Measurements from ENCODE around the gene SLCO1B1.

DNA sequence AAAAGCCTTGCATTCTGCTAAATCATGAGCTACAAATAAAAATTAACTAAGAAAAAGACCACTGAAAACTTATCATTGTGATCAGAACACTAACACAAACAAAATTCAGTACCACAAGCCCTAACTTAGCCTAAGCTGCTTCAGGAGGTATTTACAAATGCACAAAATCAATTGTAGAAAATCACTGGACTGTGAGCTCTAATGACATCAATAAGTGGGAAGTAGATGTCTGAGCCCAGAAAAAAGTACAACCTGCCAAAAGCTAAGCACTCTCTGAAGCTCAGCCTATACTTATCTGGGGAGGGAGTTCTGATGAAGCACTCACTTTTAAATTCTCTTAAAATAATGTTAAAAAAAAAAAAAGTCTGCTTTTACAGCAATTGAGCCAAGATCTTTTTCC is 92.9 kb downstream of the SLCO1B1 start:
- TF ChIP-seq, protein P1, sequence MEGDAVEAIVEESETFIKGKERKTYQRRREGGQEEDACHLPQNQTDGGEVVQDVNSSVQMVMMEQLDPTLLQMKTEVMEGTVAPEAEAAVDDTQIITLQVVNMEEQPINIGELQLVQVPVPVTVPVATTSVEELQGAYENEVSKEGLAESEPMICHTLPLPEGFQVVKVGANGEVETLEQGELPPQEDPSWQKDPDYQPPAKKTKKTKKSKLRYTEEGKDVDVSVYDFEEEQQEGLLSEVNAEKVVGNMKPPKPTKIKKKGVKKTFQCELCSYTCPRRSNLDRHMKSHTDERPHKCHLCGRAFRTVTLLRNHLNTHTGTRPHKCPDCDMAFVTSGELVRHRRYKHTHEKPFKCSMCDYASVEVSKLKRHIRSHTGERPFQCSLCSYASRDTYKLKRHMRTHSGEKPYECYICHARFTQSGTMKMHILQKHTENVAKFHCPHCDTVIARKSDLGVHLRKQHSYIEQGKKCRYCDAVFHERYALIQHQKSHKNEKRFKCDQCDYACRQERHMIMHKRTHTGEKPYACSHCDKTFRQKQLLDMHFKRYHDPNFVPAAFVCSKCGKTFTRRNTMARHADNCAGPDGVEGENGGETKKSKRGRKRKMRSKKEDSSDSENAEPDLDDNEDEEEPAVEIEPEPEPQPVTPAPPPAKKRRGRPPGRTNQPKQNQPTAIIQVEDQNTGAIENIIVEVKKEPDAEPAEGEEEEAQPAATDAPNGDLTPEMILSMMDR (IDR thresholded peaks at IDR 0.05) = no peak
- no peak for TF ChIP-seq POLR2A (IDR thresholded peaks at IDR 0.05)
